Adrenal gland (tissue), 5 donors: ENCODE data around the gene PTPRD.

Experiments
- CTCF ChIP-seq, 6 experiments: fragments of 450-650 bp in 4 of 6; fragments of 200-600 bp in 2 of 6; sonication (generic) in 1 of 6; IDR thresholded peaks; 1 replicate in 5 of 6; 2 replicates in 1 of 6; pipeline versions ENCODE4 v1.5.1 to v1.8.0; 2016 to 2021; ENCODE audit warnings: antibody characterized with exemption in 6 of 6, mild to moderate bottlenecking in 2 of 6, moderate library complexity in 1 of 6
- POLR2A ChIP-seq, 2 donors: fragments of 450-650 bp; IDR thresholded peaks; one replicate each; pipeline ENCODE4 v1.6.1; 2017; ENCODE audit warnings: antibody characterized with exemption in 2 of 2, mild to moderate bottlenecking in 2 of 2, moderate library complexity in 1 of 2
- donor health status: DM: no; HTN: no; CAD: no.

- no peak for TF ChIP-seq POLR2A (IDR thresholded peaks at IDR 0.05)
- no peak for TF ChIP-seq CTCF (IDR thresholded peaks at IDR 0.05)
Measured at GRCh38 chr9:9177081-9177480, 1435.7 kb downstream of the PTPRD start.
